ENCODE measurements around the gene DOK4.
"Not testable (repeated sequence)": the region's sequence is repeated elsewhere in the genome, so short reads cannot be mapped to it uniquely, and the experiment has no call there.

The DOK4 gene

DNA sequence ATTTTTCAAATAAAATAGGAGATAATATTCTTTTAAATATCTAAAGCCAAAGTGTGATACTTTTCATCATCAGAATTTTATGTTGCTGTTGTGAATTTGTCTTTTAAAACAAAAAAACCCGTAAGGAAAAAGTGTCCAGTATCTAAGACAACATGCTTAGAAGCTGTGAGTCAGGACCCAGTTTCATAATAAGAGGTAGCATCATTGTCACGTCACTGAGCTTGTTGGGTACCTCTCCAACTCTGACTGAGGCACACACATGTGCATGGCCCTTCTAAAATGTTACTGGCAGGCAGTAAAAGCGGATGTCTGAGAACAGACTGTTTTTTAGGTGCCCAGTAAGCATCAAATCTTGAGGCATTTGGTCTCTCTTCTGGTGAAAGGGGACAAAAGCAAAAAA lies 41.6 kb downstream of the DOK4 start:
- DNase-seq: no peak

DNA sequence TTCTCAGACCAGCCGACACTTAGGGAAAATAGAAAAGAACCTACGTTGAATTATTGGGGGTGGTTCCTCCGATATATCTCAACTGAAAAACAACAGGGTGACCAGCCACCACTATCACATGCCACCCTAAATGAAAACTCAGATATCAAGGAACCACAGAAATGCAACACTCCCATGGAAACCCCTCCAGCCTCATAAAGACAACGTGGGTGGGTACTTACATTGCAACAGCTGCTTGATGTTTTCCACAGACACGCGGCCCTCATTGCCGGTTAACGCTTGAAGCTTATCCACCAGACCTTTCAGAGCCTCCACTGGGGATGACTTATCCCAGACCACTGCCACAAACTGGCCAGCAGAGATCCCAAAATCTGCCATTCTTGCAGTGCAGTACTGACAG lies 45.7 kb downstream of the DOK4 start:
- DNase-seq: not testable (repeated sequence)

GRCh38 chr16:57439947-57440346 lies 46.3 kb downstream of the DOK4 start:
- DNase-seq: not testable (repeated sequence)

GRCh38 chr16:57435838-57436237 lies 50.5 kb downstream of the DOK4 start:
- DNase-seq: no peak

DNA sequence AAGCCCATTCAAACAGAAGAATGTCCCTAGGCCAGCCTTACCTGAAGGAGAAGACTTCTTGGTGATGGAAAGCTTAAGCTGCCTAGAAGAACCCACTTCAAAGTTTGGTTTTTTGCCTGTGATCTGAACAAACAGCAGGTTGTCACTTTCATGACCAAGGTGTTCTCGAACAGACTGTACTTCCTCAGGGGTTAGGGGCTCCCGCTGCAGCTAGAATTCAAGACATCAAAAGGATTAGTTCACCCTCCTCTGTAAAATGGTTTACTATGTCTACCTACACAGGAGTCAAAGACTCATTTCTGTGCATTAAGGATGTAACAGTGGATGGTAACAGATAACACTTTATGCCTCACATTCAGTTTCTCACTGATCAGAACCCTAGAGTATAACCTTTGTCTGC lies 52.3 kb downstream of the DOK4 start:
- no peak for DNase-seq

- no peak for DNase-seq
These were observed 53.3 kb downstream of the DOK4 start for GRCh38 chr16:57432989-57433388.

DNA sequence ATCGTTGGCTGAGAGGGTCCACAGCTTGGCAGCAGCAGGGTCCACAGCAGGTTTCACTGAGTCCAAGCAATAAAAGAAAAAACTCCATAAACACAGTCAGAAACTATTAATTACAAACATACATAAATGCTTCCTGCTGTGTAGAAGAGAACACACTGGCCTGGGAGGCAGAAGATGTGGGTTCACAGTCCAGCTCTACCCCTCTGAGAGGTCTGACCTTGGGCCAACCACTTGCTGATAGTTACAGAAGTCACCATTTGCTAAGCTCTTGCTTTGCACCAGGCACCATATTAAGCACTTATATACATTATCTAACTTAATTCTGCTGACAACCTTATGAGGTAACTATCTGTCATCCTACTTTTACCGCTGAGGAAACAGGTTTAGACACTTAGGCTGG lies 53.8 kb downstream of the DOK4 start:
- DNase-seq: no peak

GRCh38 chr16:57430955-57431354 lies 55.3 kb downstream of the DOK4 start:
- no peak for DNase-seq

- no peak for DNase-seq
These were observed 58.5 kb downstream of the DOK4 start for GRCh38 chr16:57427824-57428223.

GRCh38 chr16:57427307-57427706 lies 59.0 kb downstream of the DOK4 start:
- no peak for DNase-seq

DNA sequence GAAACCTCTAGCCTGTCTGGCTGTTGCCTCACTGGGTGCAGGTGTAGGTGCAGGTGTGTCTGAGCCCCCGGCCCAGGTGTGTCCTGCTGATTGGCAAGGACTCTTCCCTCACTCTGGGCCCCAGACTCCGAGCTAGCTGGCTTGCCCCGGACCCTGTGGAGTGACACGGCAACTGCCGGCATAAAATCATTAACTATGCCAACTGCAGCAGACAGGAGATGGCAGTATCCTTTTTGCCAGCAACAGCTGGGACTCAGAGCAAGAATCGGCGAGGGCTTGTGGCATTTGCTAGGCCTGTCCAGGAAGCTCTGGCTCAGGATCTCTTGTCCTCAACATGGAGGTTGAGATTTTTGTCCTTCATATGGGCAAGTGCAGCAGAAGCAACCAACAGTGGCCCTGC lies 59.9 kb downstream of the DOK4 start:
- no peak for DNase-seq

- no peak for DNase-seq
These were observed 61.7 kb downstream of the DOK4 start for GRCh38 chr16:57424583-57424982.

GRCh38 chr16:57423152-57423551 lies 63.1 kb downstream of the DOK4 start:
- no peak for DNase-seq

DNA sequence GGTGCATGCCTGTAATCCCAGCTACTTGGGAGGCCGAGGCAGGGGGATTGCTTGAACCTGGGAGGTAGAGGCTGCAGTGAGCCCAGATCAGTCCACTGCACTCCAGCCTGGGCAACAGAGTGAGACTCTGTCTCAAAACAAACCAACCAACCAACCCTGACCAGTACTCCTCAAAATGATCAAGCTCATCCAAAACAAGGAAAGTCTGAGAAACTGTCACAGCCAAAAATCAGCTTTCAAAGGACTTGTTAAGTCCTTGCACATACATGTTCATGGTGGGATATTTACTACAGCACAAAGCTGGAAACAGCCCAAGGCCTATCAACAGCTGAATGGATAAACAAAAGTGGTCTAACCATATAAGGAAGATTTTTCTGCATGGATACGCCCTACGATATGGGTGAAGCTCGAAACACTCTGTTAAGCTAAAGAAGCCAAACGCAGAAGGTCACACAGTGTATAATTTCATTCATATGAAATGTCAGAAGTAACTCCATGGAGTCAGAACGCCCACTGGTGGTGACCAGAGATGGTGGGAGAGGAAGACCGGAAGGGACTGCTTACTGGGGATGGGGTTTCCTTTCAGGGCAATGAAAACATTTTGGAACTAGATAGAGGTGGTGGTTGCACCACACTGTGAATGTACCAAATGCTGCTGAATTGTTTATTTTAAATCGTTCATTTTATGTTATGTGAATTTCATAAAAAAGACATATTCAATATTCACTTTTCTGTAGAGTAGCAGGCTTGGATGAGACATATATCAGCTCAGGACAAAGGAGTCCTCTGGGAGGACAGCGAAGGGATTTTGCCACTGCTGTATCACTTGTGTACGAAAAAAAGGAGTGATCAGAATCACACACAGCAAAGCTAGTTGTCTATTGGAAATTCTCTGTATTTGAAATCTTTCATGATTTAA lies 64.0 kb downstream of the DOK4 start:
- DNase-seq: no peak

All from stimulated activated CD8-positive, alpha-beta memory T cell treated with anti-CD3 and anti-CD28 coated beads, Interleukin-4, amount 100 ng/mL, for 48 hours (primary cell).